Measurements from ENCODE around the gene SPCS1. TPM values are rescaled to one million over a fixed set of nuclear protein-coding genes. Genes with fewer than 3 reads are reported as not detected.

SPCS1 gene
- total RNA-seq, 1 experiment from 2014 or later = 101 TPM

DNA sequence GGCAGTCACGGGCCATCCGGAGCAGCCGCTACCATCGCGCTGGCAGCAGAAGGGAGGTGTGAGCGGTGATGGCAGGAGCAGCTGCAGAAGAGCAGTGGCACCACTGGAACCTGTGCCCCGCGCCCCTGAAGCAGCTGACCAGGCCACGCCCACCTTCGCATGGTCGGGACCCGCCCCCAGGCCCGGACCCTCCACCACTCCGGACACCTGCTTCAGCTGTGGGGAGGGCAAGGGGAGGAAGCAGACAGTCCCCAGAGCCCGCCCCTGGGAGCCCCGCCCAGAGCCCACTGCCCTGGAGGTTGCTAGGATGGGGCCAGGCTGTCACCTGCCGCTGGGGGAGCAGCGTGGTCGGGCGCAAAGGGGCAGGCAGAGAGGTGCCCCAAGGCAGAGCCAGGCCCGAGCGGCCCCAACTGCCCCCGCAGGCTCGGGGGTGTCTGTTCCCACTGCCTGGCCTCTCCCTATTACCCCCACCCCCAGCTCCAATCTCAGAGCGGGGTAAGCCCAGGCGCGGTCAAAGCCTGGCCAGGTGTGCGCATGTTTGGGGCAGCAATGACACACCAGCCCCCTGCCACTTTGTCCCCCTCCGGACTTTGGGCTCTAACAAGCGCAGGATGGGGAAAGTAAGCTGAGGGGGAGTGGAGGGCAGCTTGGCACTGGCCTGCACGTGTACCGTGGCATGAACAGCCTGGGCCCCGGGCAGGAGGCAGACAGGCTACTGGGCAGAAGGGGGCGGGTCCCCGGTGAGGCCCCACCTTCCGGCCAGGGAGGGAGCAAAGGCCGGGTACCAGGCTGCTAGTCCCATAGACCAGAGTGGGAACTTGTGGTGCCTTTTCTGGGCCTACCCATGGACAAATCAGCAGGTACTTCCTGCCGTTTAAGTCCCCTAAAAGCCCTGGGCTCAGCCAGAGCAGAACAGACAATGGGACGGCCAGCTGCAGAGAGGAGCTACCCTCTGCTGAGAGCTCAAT is 8.7 kb downstream of the SPCS1 start (continued):
- TF ChIP-seq GRHL2 (CRISPR knock-in tag; IDR thresholded peaks at IDR 0.05; ENCODE audit: insufficient replicate concordance, severe bottlenecking) (no peak), ZNF121 (CRISPR knock-in tag; IDR thresholded peaks at IDR 0.05) (no peak), SP1 (CRISPR knock-in tag; conservative IDR thresholded peaks at IDR 0.05) (peak; percentile 81), ESRRA (CRISPR knock-in tag; IDR thresholded peaks at IDR 0.05; ENCODE audit: borderline replicate concordance) (no peak), HMGA2 (CRISPR knock-in tag; IDR thresholded peaks at IDR 0.05) (no peak), ZNF396 (CRISPR knock-in tag; IDR thresholded peaks at IDR 0.05; ENCODE audit: borderline replicate concordance) (no peak), ZNF416 (CRISPR knock-in tag; IDR thresholded peaks at IDR 0.05) (no peak), IRF2 (CRISPR knock-in tag; IDR thresholded peaks at IDR 0.05; ENCODE audit: borderline replicate concordance, low read depth) (no peak), ZNF671 (CRISPR knock-in tag; IDR thresholded peaks at IDR 0.05) (no peak), TEAD1 (CRISPR knock-in tag; IDR thresholded peaks at IDR 0.05) (no peak), MXD4 (CRISPR knock-in tag; IDR thresholded peaks at IDR 0.05; ENCODE audit: borderline replicate concordance) (no peak), NFATC4 (CRISPR knock-in tag; IDR thresholded peaks at IDR 0.05) (no peak), NFYB (CRISPR knock-in tag; conservative IDR thresholded peaks at IDR 0.05; ENCODE audit: low read depth) (no peak), NR3C1 (CRISPR knock-in tag; conservative IDR thresholded peaks at IDR 0.05; ENCODE audit: low read depth) (no peak), EMX1 (CRISPR knock-in tag; IDR thresholded peaks at IDR 0.05) (no peak), JAZF1 (CRISPR knock-in tag; IDR thresholded peaks at IDR 0.05) (no peak), RELA (CRISPR knock-in tag; IDR thresholded peaks at IDR 0.05; ENCODE audit: borderline replicate concordance) (no peak), CBFB (CRISPR knock-in tag; IDR thresholded peaks at IDR 0.05; ENCODE audit: low read depth) (no peak; the same call in 1 of the 2 replicates), PRRX2 (CRISPR knock-in tag; IDR thresholded peaks at IDR 0.05) (no peak), GTF2I (CRISPR knock-in tag; conservative IDR thresholded peaks at IDR 0.05) (no peak), FOXK1 (CRISPR knock-in tag; IDR thresholded peaks at IDR 0.05) (peak; percentile 50; the same call in 1 of the 2 replicates), ATF1 (CRISPR knock-in tag; IDR thresholded peaks at IDR 0.05) (no peak)
- TF ChIP-seq, protein P1, sequence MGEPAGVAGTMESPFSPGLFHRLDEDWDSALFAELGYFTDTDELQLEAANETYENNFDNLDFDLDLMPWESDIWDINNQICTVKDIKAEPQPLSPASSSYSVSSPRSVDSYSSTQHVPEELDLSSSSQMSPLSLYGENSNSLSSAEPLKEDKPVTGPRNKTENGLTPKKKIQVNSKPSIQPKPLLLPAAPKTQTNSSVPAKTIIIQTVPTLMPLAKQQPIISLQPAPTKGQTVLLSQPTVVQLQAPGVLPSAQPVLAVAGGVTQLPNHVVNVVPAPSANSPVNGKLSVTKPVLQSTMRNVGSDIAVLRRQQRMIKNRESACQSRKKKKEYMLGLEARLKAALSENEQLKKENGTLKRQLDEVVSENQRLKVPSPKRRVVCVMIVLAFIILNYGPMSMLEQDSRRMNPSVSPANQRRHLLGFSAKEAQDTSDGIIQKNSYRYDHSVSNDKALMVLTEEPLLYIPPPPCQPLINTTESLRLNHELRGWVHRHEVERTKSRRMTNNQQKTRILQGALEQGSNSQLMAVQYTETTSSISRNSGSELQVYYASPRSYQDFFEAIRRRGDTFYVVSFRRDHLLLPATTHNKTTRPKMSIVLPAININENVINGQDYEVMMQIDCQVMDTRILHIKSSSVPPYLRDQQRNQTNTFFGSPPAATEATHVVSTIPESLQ (CRISPR knock-in tag; IDR thresholded peaks at IDR 0.05) = no peak
- TF ChIP-seq, protein P2, sequence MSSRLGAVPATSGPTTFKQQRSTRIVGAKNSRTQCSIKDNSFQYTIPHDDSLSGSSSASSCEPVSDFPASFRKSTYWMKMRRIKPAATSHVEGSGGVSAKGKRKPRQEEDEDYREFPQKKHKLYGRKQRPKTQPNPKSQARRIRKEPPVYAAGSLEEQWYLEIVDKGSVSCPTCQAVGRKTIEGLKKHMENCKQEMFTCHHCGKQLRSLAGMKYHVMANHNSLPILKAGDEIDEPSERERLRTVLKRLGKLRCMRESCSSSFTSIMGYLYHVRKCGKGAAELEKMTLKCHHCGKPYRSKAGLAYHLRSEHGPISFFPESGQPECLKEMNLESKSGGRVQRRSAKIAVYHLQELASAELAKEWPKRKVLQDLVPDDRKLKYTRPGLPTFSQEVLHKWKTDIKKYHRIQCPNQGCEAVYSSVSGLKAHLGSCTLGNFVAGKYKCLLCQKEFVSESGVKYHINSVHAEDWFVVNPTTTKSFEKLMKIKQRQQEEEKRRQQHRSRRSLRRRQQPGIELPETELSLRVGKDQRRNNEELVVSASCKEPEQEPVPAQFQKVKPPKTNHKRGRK (CRISPR knock-in tag; IDR thresholded peaks at IDR 0.05; ENCODE audit: borderline replicate concordance) = no peak
- TF ChIP-seq, protein P3, sequence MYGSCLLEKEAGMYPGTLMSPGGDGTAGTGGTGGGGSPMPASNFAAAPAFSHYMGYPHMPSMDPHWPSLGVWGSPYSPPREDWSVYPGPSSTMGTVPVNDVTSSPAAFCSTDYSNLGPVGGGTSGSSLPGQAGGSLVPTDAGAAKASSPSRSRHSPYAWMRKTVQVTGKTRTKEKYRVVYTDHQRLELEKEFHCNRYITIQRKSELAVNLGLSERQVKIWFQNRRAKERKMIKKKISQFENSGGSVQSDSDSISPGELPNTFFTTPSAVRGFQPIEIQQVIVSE (CRISPR knock-in tag; IDR thresholded peaks at IDR 0.05; ENCODE audit: borderline replicate concordance) = no peak
- TF ChIP-seq, protein P4, sequence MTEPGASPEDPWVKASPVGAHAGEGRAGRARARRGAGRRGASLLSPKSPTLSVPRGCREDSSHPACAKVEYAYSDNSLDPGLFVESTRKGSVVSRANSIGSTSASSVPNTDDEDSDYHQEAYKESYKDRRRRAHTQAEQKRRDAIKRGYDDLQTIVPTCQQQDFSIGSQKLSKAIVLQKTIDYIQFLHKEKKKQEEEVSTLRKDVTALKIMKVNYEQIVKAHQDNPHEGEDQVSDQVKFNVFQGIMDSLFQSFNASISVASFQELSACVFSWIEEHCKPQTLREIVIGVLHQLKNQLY (CRISPR knock-in tag; IDR thresholded peaks at IDR 0.05) = no peak
- TF ChIP-seq, protein P5, sequence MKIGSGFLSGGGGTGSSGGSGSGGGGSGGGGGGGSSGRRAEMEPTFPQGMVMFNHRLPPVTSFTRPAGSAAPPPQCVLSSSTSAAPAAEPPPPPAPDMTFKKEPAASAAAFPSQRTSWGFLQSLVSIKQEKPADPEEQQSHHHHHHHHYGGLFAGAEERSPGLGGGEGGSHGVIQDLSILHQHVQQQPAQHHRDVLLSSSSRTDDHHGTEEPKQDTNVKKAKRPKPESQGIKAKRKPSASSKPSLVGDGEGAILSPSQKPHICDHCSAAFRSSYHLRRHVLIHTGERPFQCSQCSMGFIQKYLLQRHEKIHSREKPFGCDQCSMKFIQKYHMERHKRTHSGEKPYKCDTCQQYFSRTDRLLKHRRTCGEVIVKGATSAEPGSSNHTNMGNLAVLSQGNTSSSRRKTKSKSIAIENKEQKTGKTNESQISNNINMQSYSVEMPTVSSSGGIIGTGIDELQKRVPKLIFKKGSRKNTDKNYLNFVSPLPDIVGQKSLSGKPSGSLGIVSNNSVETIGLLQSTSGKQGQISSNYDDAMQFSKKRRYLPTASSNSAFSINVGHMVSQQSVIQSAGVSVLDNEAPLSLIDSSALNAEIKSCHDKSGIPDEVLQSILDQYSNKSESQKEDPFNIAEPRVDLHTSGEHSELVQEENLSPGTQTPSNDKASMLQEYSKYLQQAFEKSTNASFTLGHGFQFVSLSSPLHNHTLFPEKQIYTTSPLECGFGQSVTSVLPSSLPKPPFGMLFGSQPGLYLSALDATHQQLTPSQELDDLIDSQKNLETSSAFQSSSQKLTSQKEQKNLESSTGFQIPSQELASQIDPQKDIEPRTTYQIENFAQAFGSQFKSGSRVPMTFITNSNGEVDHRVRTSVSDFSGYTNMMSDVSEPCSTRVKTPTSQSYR (CRISPR knock-in tag; IDR thresholded peaks at IDR 0.05) = no peak
- TF ChIP-seq, protein P6, sequence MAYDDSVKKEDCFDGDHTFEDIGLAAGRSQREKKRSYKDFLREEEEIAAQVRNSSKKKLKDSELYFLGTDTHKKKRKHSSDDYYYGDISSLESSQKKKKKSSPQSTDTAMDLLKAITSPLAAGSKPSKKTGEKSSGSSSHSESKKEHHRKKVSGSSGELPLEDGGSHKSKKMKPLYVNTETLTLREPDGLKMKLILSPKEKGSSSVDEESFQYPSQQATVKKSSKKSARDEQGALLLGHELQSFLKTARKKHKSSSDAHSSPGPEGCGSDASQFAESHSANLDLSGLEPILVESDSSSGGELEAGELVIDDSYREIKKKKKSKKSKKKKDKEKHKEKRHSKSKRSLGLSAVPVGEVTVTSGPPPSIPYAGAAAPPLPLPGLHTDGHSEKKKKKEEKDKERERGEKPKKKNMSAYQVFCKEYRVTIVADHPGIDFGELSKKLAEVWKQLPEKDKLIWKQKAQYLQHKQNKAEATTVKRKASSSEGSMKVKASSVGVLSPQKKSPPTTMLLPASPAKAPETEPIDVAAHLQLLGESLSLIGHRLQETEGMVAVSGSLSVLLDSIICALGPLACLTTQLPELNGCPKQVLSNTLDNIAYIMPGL (CRISPR knock-in tag; IDR thresholded peaks at IDR 0.05) = peak; percentile 80; the same call in 1 of the 2 replicates
- TF ChIP-seq, protein P7, sequence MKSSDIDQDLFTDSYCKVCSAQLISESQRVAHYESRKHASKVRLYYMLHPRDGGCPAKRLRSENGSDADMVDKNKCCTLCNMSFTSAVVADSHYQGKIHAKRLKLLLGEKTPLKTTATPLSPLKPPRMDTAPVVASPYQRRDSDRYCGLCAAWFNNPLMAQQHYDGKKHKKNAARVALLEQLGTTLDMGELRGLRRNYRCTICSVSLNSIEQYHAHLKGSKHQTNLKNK (CRISPR knock-in tag; IDR thresholded peaks at IDR 0.05) = no peak

All from WTC11 (cell line).